ENCODE results near the gene ZNF236. TPM values are rescaled to one million over a fixed set of nuclear protein-coding genes. Genes with fewer than 3 reads are reported as not detected.
"Not testable (repeated sequence)": the region's sequence is repeated elsewhere in the genome, so short reads cannot be mapped to it uniquely, and the experiment has no call there.

Gene ZNF236
- total and polyA plus RNA-seq, 8 donors: 1.8 to 31.7 (median 6.6) TPM

- DNase-seq: no peak
- Histone ChIP-seq H3K27ac (no peak overlapping the region), H3K4me3 (no peak overlapping the region), H3K27me3 (no peaks in the 10 kb centered on the region), H3K9me3 (no peaks in the 10 kb centered on the region), H3K4me1 (peaks cover 0 to 24% (median 9%) of the 10 kb centered on the region in 4 donors), H3K36me3 (peaks cover 10 to 47% (median 31%) of the 10 kb centered on the region in 4 donors)
- intact Hi-C loops (cut with DNase I; ENCODE audit: low total_unique reads): no loop called here
- no peak for TF ChIP-seq EP300 (IDR thresholded peaks at IDR 0.05)
- no peak for TF ChIP-seq CTCF (IDR thresholded peaks at IDR 0.05)
- TF ChIP-seq POLR2AphosphoS5 (IDR thresholded peaks at IDR 0.05): no peak
- TF ChIP-seq POLR2A (IDR thresholded peaks at IDR 0.05): no peak
- 77 to 87% (median 84%) methylated on average over 4 of the region's 4 CpGs for WGBS, 5 donors
Measured at GRCh38 chr18:77015169-77015568, 192.8 kb downstream of the ZNF236 start.

GRCh38 chr18:77015771-77016710 lies 193.7 kb downstream of the ZNF236 start:
- TF ChIP-seq CTCF (IDR thresholded peaks at IDR 0.05) (no peak), EP300 (IDR thresholded peaks at IDR 0.05) (no peak), POLR2A (IDR thresholded peaks at IDR 0.05) (no peak), POLR2AphosphoS5 (IDR thresholded peaks at IDR 0.05) (no peak)
- Histone ChIP-seq H3K4me1 (peaks cover 0 to 24% (median 9%) of the 10 kb centered on the region in 4 donors), H3K27me3 (no peaks in the 10 kb centered on the region), H3K36me3 (peaks cover 10 to 44% (median 31%) of the 10 kb centered on the region in 4 donors), H3K9me3 (no peaks in the 10 kb centered on the region), H3K27ac (no peak overlapping the region), H3K4me3 (no peak overlapping the region)
- intact Hi-C loops (cut with DNase I; ENCODE audit: low total_unique reads): no loop called here
- no peak for DNase-seq
- WGBS, 5 donors: 79 to 85% (median 82%) methylated on average over 16 of the region's 16 CpGs

GRCh38 chr18:77016936-77017335 lies 194.6 kb downstream of the ZNF236 start:
- Histone ChIP-seq H3K36me3 (peaks cover 10 to 37% (median 30%) of the 10 kb centered on the region in 4 donors), H3K4me3 (no peak overlapping the region), H3K27me3 (no peaks in the 10 kb centered on the region), H3K9me3 (no peaks in the 10 kb centered on the region), H3K4me1 (peaks cover 0 to 24% (median 9%) of the 10 kb centered on the region in 4 donors), H3K27ac (no peak overlapping the region)
- intact Hi-C loops (cut with DNase I; ENCODE audit: low total_unique reads): no loop called here
- no peak for TF ChIP-seq POLR2A (IDR thresholded peaks at IDR 0.05)
- TF ChIP-seq POLR2AphosphoS5 (IDR thresholded peaks at IDR 0.05): no peak
- no peak for TF ChIP-seq CTCF (IDR thresholded peaks at IDR 0.05)
- no peak for TF ChIP-seq EP300 (IDR thresholded peaks at IDR 0.05)
- 88 to 95% (median 93%) methylated on average over 7 to 16 of the region's 16 CpGs for WGBS, 5 donors
- DNase-seq: no peak

- DNase-seq: no peak
- peaks cover 10 to 33% (median 28%) of the 10 kb centered on the region in 4 donors for H3K36me3 ChIP-seq
- no peak overlapping the region for H3K4me3 ChIP-seq
- no peaks in the 10 kb centered on the region for H3K27me3 ChIP-seq
- no peaks in the 10 kb centered on the region for H3K9me3 ChIP-seq
- no peak overlapping the region for H3K27ac ChIP-seq
- peaks cover 0 to 24% (median 9%) of the 10 kb centered on the region in 4 donors for H3K4me1 ChIP-seq
- TF ChIP-seq POLR2AphosphoS5 (IDR thresholded peaks at IDR 0.05) (no peak), CTCF (IDR thresholded peaks at IDR 0.05) (no peak), EP300 (IDR thresholded peaks at IDR 0.05) (no peak), POLR2A (IDR thresholded peaks at IDR 0.05) (no peak)
- 84 to 92% (median 90%) methylated on average over 6 of the region's 6 CpGs for WGBS, 5 donors
- intact Hi-C loops (cut with DNase I; ENCODE audit: low total_unique reads): no loop called here
Measured at GRCh38 chr18:77017355-77017754, 195.0 kb downstream of the ZNF236 start.

DNA sequence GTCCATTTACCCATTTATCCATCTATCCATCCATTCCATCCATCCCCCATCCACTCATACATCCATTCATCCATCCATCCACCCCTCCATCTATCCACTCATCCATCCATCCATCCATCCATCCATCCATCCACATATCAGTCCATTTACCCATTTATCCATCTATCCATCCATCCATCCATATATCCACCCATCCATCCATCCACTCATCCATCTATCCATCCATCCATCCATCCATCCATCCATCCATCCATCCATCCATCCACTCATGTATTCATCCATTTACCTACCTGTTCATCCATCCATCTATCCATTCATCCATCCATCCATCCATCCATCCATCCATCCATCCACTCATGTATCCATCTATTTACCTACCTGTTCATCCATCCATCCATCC lies 196.3 kb downstream of the ZNF236 start:
- intact Hi-C loops (cut with DNase I; ENCODE audit: low total_unique reads); H3K27me3 ChIP-seq; DNase-seq; H3K4me3 ChIP-seq; H3K27ac ChIP-seq; H3K9me3 ChIP-seq: not testable (repeated sequence)
- peaks cover 10 to 26% (median 23%) of the 10 kb centered on the region in 4 donors for H3K36me3 ChIP-seq
- peaks cover 0 to 21% (median 7%) of the 10 kb centered on the region in 4 donors for H3K4me1 ChIP-seq

Measured in stomach (tissue), 9 donors.